Esophagus muscularis mucosa (tissue), 3 donors: Measurements from ENCODE around the gene SEMA6A.

ENCODE experiments used
- POLR2A ChIP-seq: fragments of 450-650 bp; IDR thresholded peaks from one replicate; pipeline ENCODE4 v1.6.1; 2017; ENCODE audit warnings: antibody characterized with exemption, moderate library complexity, mild to moderate bottlenecking, low read depth
- POLR2AphosphoS5 ChIP-seq, 2 donors: sonication (generic); formaldehyde crosslinking; IDR thresholded peaks; one replicate each; pipeline ENCODE4 v1.6.1; 2017; ENCODE audit warnings: antibody characterized with exemption in 2 of 2
- TF ChIP-seq, protein P1 (sequence below), 3 experiments: fragments of 200-600 bp in 2 of 3; fragments of 450-650 bp in 1 of 3; sonication (generic) in 2 of 3; IDR thresholded peaks; one replicate each; pipeline ENCODE4 v1.5.1; 2017 to 2019; ENCODE audit warnings: antibody characterized with exemption in 3 of 3, mild to moderate bottlenecking in 2 of 3, moderate library complexity in 1 of 3

DNA sequence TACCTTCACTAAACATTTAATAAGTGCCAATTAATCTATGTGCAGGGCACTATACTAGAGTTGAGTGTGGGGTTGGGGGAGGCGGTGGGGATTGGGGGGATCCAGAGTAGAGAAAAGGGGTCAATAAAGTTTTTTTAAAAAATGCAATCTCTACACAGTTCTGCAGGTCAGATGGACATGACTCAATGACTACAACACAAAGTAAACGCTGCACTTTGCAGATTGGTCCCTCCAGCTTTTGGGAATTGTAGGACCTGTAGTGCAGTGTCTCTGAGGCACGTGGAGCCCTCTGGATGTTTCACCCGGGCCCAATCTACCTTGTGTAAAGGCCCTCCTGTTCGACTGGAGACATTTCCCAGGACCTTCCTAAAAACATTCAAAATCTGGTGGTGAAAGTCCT is 43.5 kb downstream of the SEMA6A start:
- TF ChIP-seq, protein P1, sequence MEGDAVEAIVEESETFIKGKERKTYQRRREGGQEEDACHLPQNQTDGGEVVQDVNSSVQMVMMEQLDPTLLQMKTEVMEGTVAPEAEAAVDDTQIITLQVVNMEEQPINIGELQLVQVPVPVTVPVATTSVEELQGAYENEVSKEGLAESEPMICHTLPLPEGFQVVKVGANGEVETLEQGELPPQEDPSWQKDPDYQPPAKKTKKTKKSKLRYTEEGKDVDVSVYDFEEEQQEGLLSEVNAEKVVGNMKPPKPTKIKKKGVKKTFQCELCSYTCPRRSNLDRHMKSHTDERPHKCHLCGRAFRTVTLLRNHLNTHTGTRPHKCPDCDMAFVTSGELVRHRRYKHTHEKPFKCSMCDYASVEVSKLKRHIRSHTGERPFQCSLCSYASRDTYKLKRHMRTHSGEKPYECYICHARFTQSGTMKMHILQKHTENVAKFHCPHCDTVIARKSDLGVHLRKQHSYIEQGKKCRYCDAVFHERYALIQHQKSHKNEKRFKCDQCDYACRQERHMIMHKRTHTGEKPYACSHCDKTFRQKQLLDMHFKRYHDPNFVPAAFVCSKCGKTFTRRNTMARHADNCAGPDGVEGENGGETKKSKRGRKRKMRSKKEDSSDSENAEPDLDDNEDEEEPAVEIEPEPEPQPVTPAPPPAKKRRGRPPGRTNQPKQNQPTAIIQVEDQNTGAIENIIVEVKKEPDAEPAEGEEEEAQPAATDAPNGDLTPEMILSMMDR (IDR thresholded peaks at IDR 0.05): no peak
- TF ChIP-seq POLR2A (no peak), POLR2AphosphoS5 (IDR thresholded peaks at IDR 0.05) (no peak)
